ENCODE data around the gene BEND5. TPM values are rescaled to one million over a fixed set of nuclear protein-coding genes. Genes with fewer than 3 reads are reported as not detected.

The BEND5 gene
- total and polyA plus RNA-seq, 2 of the 13 experiments (the other 11 are each of a cell fraction or from before 2014, with no cell fraction given) = 0.11 TPM; not detected in 1

DNA sequence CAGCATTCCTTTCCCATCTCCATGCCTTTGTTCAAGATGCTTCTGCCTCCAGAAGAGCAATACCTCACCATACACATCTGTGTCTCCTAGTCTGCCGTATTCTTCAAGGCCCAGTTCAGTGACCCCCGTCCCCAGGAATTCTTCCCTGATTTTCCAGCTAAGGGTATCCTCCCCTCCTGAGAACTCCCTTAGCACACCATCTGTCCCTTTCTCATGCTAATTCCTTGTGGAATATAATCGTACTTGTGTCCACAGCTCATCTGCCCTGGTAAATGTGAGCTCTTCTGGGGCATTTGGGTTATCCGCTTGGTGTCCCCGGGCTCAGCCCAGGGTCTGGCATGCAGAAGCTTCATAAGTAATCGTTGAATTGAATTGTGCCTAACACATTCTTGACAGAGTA, 40.9 kb downstream of the BEND5 start:
- BruUV-seq (replicated peaks) = no TSS peak
- Histone ChIP-seq H3K4me1 (ENCODE audit: insufficient read depth, low read length) (peaks cover 11% of the 10 kb centered on the region; the same call in 1 of the 2 replicates), H4K20me1 (ENCODE audit: insufficient read depth, low read length) (no peaks in the 10 kb centered on the region), H3K27me3 (ENCODE audit: control insufficient read depth in 1 of 2, insufficient read depth in 2 of 2, low read length in 2 of 2) (no peaks in the 10 kb centered on the region), H3K79me2 (ENCODE audit: insufficient read depth, low read length) (no peaks in the 10 kb centered on the region), H3K27ac (ENCODE audit: extremely low read length, insufficient read depth, low read length) (no peak overlapping the region), H3K9ac (ENCODE audit: insufficient read depth, low read depth, low read length) (no peak overlapping the region), H3K36me3 (replicated peaks in 1 of 2; ENCODE audit: control insufficient read depth in 1 of 2, insufficient read depth in 2 of 2, low read length in 2 of 2) (no peaks in the 10 kb centered on the region), H3K4me3 (replicated peaks in 1 of 3; ENCODE audit: insufficient read depth in 1 of 3, low read depth in 2 of 3, low read length in 3 of 3) (no peak overlapping the region), H2AFZ (ENCODE audit: low read length) (no peak overlapping the region), H3K9me3 (ENCODE audit: low read length) (no peaks in the 10 kb centered on the region), H3K4me2 (ENCODE audit: low read depth, low read length) (no peak overlapping the region)
- 68% methylated on average over 6 of the region's 6 CpGs for WGBS (ENCODE audit: low lambda C conversion rate)
- TF ChIP-seq RFX3 (CRISPR knock-in tag; IDR thresholded peaks at IDR 0.05) = no peak
- TF ChIP-seq, protein P1, sequence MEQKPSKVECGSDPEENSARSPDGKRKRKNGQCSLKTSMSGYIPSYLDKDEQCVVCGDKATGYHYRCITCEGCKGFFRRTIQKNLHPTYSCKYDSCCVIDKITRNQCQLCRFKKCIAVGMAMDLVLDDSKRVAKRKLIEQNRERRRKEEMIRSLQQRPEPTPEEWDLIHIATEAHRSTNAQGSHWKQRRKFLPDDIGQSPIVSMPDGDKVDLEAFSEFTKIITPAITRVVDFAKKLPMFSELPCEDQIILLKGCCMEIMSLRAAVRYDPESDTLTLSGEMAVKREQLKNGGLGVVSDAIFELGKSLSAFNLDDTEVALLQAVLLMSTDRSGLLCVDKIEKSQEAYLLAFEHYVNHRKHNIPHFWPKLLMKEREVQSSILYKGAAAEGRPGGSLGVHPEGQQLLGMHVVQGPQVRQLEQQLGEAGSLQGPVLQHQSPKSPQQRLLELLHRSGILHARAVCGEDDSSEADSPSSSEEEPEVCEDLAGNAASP (CRISPR knock-in tag; IDR thresholded peaks at IDR 0.05; ENCODE audit: borderline replicate concordance) = no peak
- TF ChIP-seq, protein P2, sequence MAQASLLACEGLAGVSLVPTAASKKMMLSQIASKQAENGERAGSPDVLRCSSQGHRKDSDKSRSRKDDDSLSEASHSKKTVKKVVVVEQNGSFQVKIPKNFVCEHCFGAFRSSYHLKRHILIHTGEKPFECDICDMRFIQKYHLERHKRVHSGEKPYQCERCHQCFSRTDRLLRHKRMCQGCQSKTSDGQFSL (CRISPR knock-in tag; IDR thresholded peaks at IDR 0.05) = no peak
- TF ChIP-seq ZNF230 (CRISPR knock-in tag; IDR thresholded peaks at IDR 0.05) = no peak
- no peak for TF ChIP-seq NFIC (IDR thresholded peaks at IDR 0.05; ENCODE audit: low read length)
- no peak for TF ChIP-seq ERF (CRISPR knock-in tag; IDR thresholded peaks at IDR 0.05)
- TF ChIP-seq, protein P3, sequence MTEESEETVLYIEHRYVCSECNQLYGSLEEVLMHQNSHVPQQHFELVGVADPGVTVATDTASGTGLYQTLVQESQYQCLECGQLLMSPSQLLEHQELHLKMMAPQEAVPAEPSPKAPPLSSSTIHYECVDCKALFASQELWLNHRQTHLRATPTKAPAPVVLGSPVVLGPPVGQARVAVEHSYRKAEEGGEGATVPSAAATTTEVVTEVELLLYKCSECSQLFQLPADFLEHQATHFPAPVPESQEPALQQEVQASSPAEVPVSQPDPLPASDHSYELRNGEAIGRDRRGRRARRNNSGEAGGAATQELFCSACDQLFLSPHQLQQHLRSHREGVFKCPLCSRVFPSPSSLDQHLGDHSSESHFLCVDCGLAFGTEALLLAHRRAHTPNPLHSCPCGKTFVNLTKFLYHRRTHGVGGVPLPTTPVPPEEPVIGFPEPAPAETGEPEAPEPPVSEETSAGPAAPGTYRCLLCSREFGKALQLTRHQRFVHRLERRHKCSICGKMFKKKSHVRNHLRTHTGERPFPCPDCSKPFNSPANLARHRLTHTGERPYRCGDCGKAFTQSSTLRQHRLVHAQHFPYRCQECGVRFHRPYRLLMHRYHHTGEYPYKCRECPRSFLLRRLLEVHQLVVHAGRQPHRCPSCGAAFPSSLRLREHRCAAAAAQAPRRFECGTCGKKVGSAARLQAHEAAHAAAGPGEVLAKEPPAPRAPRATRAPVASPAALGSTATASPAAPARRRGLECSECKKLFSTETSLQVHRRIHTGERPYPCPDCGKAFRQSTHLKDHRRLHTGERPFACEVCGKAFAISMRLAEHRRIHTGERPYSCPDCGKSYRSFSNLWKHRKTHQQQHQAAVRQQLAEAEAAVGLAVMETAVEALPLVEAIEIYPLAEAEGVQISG (CRISPR knock-in tag; IDR thresholded peaks at IDR 0.05) = no peak
- DNase-seq (ENCODE audit: low spot score) = no peak
- ATAC-seq = no peak
- no peak for FAIRE-seq
- CTCF ChIA-PET (ENCODE audit: low intra/inter-chr PET ratio, low total read pairs) = no interaction called here
- intact Hi-C loops (cut with micrococcal nuclease; ENCODE audit: unreplicated experiment) (no loop called here), in situ Hi-C loops (cut with HindIII; ENCODE audit: extremely low pct_ligation_motif_present, low pct_unique_long_range_greater_than_20kb) (no loop called here)
- POLR2A ChIA-PET = no interaction called here

Data from HepG2 (cell line).